GM23338 (cell line): Measurements from ENCODE around the gene PITPNC1. TPM values are rescaled to one million over a fixed set of nuclear protein-coding genes. Genes with fewer than 3 reads are reported as not detected.

ENCODE experiments used
- ATAC-seq: fragments of 200-7000 bp; cut with Tn5 transposase; 3 replicates; pipeline ENCODE4 v1.9.1; 2020
- DNase-seq: peaks from one replicate; pipeline ENCODE4 v3.0.0-alpha.2; 2015; ENCODE audit warnings: low spot score
- H2AFZ ChIP-seq: fragments of 200-600 bp; sonication (generic); 2 replicates; pipeline ENCODE4 v1.8.0; 2016; ENCODE audit warnings: antibody characterized with exemption, mild to moderate bottlenecking, moderate library complexity
- H3F3A ChIP-seq: fragments of 200-600 bp; sonication (generic); replicated peaks from 2 replicates; pipeline ENCODE4 v1.8.0; 2017; ENCODE audit warnings: antibody characterized with exemption, mixed run types, low read depth
- H3K27ac ChIP-seq: fragments of 200-600 bp; sonication (generic); 2 replicates; pipeline ENCODE4 v1.6.1; 2016; ENCODE audit warnings: low read depth
- H3K27me3 ChIP-seq: fragments of 200-600 bp; sonication (generic); 2 replicates; pipeline ENCODE4 v1.8.0; 2016; ENCODE audit warnings: mild to moderate bottlenecking, mixed run types, moderate library complexity; ENCODE audit not compliant: insufficient read depth
- H3K36me3 ChIP-seq: fragments of 200-600 bp; sonication (generic); 2 replicates; pipeline ENCODE4 v1.8.0; 2016; ENCODE audit warnings: mild to moderate bottlenecking; ENCODE audit not compliant: insufficient read depth
- H3K4me1 ChIP-seq: fragments of 200-600 bp; sonication (generic); 2 replicates; pipeline ENCODE4 v1.8.0; 2016; ENCODE audit warnings: mild to moderate bottlenecking, moderate library complexity; ENCODE audit not compliant: insufficient read depth
- H3K4me2 ChIP-seq: fragments of 200-600 bp; sonication (generic); 2 replicates; pipeline ENCODE4 v1.7.1; 2017; ENCODE audit warnings: mixed run types
- H3K4me3 ChIP-seq: fragments of 200-600 bp; sonication (generic); 2 replicates; pipeline ENCODE4 v1.6.1; 2016; ENCODE audit warnings: mixed run types
- H3K79me2 ChIP-seq: fragments of 200-600 bp; sonication (generic); replicated peaks from 2 replicates; pipeline ENCODE4 v1.8.0; 2017; ENCODE audit warnings: mild to moderate bottlenecking; ENCODE audit not compliant: insufficient read depth
- H3K9me2 ChIP-seq: fragments of 200-600 bp; sonication (generic); 2 replicates; pipeline ENCODE4 v1.8.0; 2017; ENCODE audit not compliant: insufficient read depth
- H4K20me1 ChIP-seq: fragments of 200-600 bp; sonication (generic); replicated peaks from 2 replicates; pipeline ENCODE4 v1.8.0; 2017; ENCODE audit warnings: mild to moderate bottlenecking; ENCODE audit not compliant: insufficient read depth
- H3K27ac Mint-ChIP-seq: 2 replicates; pipeline ENCODE4 v1.8.0; 2020; ENCODE audit warnings: inconsistent platforms, mild to moderate bottlenecking, moderate library complexity, mixed read lengths
- H3K27me3 Mint-ChIP-seq: 3 replicates; pipeline ENCODE4 v1.8.0; 2022; ENCODE audit warnings: low read depth, mild to moderate bottlenecking, moderate library complexity, mixed read lengths, inconsistent platforms; ENCODE audit not compliant: insufficient read depth, poor library complexity
- H3K36me3 Mint-ChIP-seq: 3 replicates; pipeline ENCODE4 v1.8.0; 2021; ENCODE audit warnings: low read depth, mild to moderate bottlenecking, inconsistent platforms, moderate library complexity, mixed read lengths
- H3K4me1 Mint-ChIP-seq: 3 replicates; pipeline ENCODE4 v1.8.0; 2020; ENCODE audit warnings: mild to moderate bottlenecking, inconsistent platforms, mixed read lengths
- H3K4me3 Mint-ChIP-seq: 3 replicates; pipeline ENCODE4 v1.8.0; 2021; ENCODE audit warnings: moderate library complexity, mild to moderate bottlenecking, inconsistent platforms, mixed read lengths
- H3K9me3 Mint-ChIP-seq: 3 replicates; pipeline ENCODE4 v1.8.0; 2020; ENCODE audit warnings: moderate library complexity, mild to moderate bottlenecking, inconsistent platforms, mixed read lengths
- CREB1 ChIP-seq: fragments of 250-450 bp; sonication (Bioruptor Pico); IDR thresholded peaks from 2 replicates; pipeline ENCODE4 v1.5.0; 2020; ENCODE audit warnings: low read depth, mild to moderate bottlenecking, moderate library complexity
- ETS1 ChIP-seq: IDR thresholded peaks from 2 replicates; pipeline ENCODE4 v1.6.1; 2016; ENCODE audit warnings: antibody characterized with exemption
- EZH2phosphoT487 ChIP-seq: fragments of 200-600 bp; sonication (generic); IDR thresholded peaks from one replicate; pipeline ENCODE4 v1.8.1; 2018; ENCODE audit warnings: antibody characterized with exemption; ENCODE audit not compliant: unreplicated experiment
- JUNB ChIP-seq: IDR thresholded peaks from one replicate; pipeline ENCODE4 v1.6.1; 2016; ENCODE audit warnings: antibody characterized with exemption; ENCODE audit not compliant: unreplicated experiment
- POLR2AphosphoS5 ChIP-seq: IDR thresholded peaks from 2 replicates; pipeline ENCODE4 v1.6.1; 2016; ENCODE audit warnings: antibody characterized with exemption, low read depth
- REST ChIP-seq: IDR thresholded peaks from one replicate; pipeline ENCODE4 v1.6.1; 2018; ENCODE audit warnings: antibody characterized with exemption; ENCODE audit not compliant: unreplicated experiment
- STAT1 ChIP-seq: IDR thresholded peaks from one replicate; pipeline ENCODE4 v1.6.1; 2016; ENCODE audit warnings: antibody characterized with exemption; ENCODE audit not compliant: unreplicated experiment
- ZNF114 ChIP-seq: fragments of 250-450 bp; sonication (Bioruptor Pico); IDR thresholded peaks from 2 replicates; pipeline ENCODE4 v1.5.0; 2020; ENCODE audit warnings: mild to moderate bottlenecking, moderate library complexity
- ZNF462 ChIP-seq: fragments of 250-450 bp; sonication (Bioruptor Pico); IDR thresholded peaks from 2 replicates; pipeline ENCODE4 v1.5.0; 2020; ENCODE audit warnings: mild to moderate bottlenecking, moderate library complexity
- polyA plus RNA-seq: library from polyadenylated mRNA; unstranded; fragments of >200 nt; fragmentation: Nextera tagmentation; extraction: Ambion mirVana; gene quantifications from 2 replicates; pipeline ENCODE4 v1.2.1, GENCODE V29; 2016
- total RNA-seq: library from RNA; depleted of rRNA; stranded (reverse); fragments of >200 nt; shearing (Covaris generic); gene quantifications from 2 replicates; pipeline ENCODE4 v1.2.3, GENCODE V29; 2014

The PITPNC1 gene
- total and polyA plus RNA-seq, 2 experiments from 2014 or later, result 23.0 to 32.6 TPM

GRCh38 chr17:67718325-67718941 lies 341.4 kb downstream of the PITPNC1 start:
- H3K36me3 ChIP-seq, result peaks cover 37% of the 10 kb centered on the region
- ATAC-seq, result peak; percentile 23
- peaks cover 33% of the 10 kb centered on the region for H3K79me2 ChIP-seq
- peak overlapping the region; percentile 96 for H3K27ac ChIP-seq
- Mint-ChIP-seq H3K4me1 (peaks cover 8% of the 10 kb centered on the region), H3K9me3 (peaks cover under 1% of the 10 kb centered on the region; the same call in 1 of the 3 replicates), H3K27ac (peak overlapping the region; percentile 99), H3K4me3 (peak overlapping the region; percentile 98), H3K27me3 (peaks cover 6% of the 10 kb centered on the region), H3K36me3 (peaks cover 38% of the 10 kb centered on the region)
- peak overlapping the region; percentile 95 for H3K4me2 ChIP-seq
- TF ChIP-seq POLR2AphosphoS5, result no peak
- no peak for TF ChIP-seq JUNB
- peak overlapping the region; percentile 96 for H3K4me3 ChIP-seq
- no peaks in the 10 kb centered on the region for H3K27me3 ChIP-seq
- H3F3A ChIP-seq, result peaks cover 13% of the 10 kb centered on the region; the same call in 1 of the 2 replicates
- H4K20me1 ChIP-seq, result peaks cover 3% of the 10 kb centered on the region; the same call in 1 of the 2 replicates
- peaks cover 17% of the 10 kb centered on the region for H3K4me1 ChIP-seq
- H2AFZ ChIP-seq, result peak overlapping the region; percentile 72; the same call in 1 of the 2 replicates
- H3K9me2 ChIP-seq, result no peaks in the 10 kb centered on the region
- peak; percentile 53 for DNase-seq

GRCh38 chr17:67725373-67725791 lies 348.3 kb downstream of the PITPNC1 start:
- H3K27ac Mint-ChIP-seq, result no peak overlapping the region
- Histone ChIP-seq H3K27ac (0 out of 2 replicates have a peak overlapping the region, but pooled peaks have one; percentile 6), H2AFZ (no peak overlapping the region), H3K4me3 (no peak overlapping the region), H3K36me3 (peaks cover 83% of the 10 kb centered on the region), H3K9me2 (no peaks in the 10 kb centered on the region), H4K20me1 (no peaks in the 10 kb centered on the region; the same call in 1 of the 2 replicates), H3F3A (peaks cover 19% of the 10 kb centered on the region; the same call in 1 of the 2 replicates), H3K4me1 (no peaks in the 10 kb centered on the region), H3K4me2 (no peak overlapping the region), H3K79me2 (peaks cover 44% of the 10 kb centered on the region), H3K27me3 (no peaks in the 10 kb centered on the region)
- peaks cover 6% of the 10 kb centered on the region for H3K27me3 Mint-ChIP-seq
- no peaks in the 10 kb centered on the region for H3K4me1 Mint-ChIP-seq
- peaks cover 3% of the 10 kb centered on the region; the same call in 2 of the 3 replicates for H3K9me3 Mint-ChIP-seq
- DNase-seq (no peak), ATAC-seq (no peak)
- no peak overlapping the region for H3K4me3 Mint-ChIP-seq
- H3K36me3 Mint-ChIP-seq, result peaks cover 100% of the 10 kb centered on the region
- no peak for TF ChIP-seq REST
- no peak for TF ChIP-seq ZNF462 (CRISPR knock-in tag)
- no peak for TF ChIP-seq JUNB
- no peak for TF ChIP-seq CREB1 (CRISPR knock-in tag)
- TF ChIP-seq EZH2phosphoT487, result no peak
- TF ChIP-seq ZNF114, result no peak
- TF ChIP-seq ETS1, result no peak
- TF ChIP-seq STAT1, result no peak
